NCI-H774 (cell line): ENCODE measurements around the gene GABRE.

ENCODE experiments used
- DNase-seq: peaks from one replicate; lab custom pipeline; 2025; lab: John Stamatoyannopoulos, UW

GABRE gene, protein sequence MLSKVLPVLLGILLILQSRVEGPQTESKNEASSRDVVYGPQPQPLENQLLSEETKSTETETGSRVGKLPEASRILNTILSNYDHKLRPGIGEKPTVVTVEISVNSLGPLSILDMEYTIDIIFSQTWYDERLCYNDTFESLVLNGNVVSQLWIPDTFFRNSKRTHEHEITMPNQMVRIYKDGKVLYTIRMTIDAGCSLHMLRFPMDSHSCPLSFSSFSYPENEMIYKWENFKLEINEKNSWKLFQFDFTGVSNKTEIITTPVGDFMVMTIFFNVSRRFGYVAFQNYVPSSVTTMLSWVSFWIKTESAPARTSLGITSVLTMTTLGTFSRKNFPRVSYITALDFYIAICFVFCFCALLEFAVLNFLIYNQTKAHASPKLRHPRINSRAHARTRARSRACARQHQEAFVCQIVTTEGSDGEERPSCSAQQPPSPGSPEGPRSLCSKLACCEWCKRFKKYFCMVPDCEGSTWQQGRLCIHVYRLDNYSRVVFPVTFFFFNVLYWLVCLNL

DNA sequence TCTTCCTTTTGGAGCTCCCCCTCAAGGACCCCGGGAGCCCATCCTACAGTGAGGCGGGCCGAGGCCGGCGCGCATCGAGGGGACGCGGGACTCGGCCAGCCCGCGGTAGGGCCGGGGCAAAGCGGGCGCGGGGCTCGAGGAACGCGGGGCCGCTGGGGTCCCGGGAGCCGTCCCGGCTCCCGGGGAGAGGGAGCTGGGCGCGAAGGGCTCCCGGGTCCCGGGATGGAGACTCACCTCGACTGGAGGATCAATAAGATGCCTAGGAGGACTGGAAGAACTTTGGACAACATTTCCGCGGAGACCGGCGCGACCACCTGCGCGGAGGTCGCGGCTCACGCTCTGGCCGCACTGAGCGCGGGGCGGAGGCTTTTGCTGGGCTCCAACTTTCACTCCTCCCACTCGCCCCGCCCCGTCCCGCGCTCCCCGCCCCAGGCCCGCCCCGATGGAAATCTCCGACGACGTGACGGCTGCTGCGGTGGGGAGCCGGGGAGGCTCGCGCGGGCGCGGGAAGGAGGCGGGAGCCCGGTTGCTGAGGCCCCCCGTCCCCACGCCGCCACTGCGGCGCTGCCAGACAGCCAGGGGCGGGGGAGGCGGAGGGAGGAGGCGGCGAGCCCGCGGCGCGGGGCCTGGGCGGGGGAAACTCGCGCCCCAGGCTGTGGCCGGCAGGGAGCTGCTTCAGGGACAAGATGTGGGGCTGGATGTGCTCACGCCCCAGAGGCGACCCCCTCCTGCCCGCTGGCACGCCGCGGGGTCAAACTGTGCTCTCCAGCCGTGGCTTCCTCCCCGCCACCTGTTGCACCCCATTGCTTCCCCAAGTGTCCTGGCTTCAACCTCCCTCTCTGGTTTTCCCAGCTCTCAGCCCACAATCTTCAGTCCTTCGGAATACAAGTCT lies at the start of gene GABRE:
Gene GABRE (minus strand): TSS at position 341 of the 892 bp plus-strand sequence. CDS start 51 bp downstream, at position 290.
- DNase-seq: peak; percentile 34

GRCh38 chrX:152020888-152021287 lies 46.4 kb upstream of the GABRE start:
- DNase-seq: no peak

GRCh38 chrX:151999813-152000212 lies 25.3 kb upstream of the GABRE start:
- no peak for DNase-seq

- DNase-seq: no peak
Observed at GRCh38 chrX:151997539-151997938, 23.1 kb upstream of the GABRE start.

- DNase-seq: no peak
Observed at GRCh38 chrX:151996347-151996746, 21.9 kb upstream of the GABRE start.

- DNase-seq: no peak
Observed at GRCh38 chrX:151994476-151994875, 20.0 kb upstream of the GABRE start.

DNA sequence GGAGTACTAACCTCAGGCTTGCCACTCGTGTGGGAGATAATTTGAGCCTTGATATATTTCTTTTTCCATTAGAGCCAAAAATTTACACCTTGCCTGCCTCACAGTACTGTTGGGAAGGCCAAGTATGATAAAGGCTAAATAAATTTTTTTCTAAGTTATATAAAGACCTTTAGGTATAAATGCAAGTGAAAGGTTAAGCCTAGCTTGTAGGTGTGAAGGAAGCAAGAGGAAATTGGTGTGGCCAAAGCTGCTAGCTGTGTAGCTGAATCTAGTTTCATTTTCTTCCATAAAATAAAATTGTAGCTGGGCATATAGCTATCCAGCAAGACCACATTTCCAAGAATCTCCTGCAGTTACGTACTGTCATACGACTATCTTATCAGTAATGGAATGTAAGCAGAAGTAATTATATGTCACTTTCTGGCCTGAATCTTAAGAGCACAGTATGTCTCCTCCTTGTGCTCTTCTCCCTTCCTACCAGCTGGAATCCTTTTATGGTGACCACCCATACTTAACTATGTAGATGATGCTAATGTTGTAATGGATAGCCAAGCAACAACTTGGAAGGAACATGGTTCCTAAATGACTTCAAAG lies 14.3 kb upstream of the GABRE start:
- no peak for DNase-seq

DNA sequence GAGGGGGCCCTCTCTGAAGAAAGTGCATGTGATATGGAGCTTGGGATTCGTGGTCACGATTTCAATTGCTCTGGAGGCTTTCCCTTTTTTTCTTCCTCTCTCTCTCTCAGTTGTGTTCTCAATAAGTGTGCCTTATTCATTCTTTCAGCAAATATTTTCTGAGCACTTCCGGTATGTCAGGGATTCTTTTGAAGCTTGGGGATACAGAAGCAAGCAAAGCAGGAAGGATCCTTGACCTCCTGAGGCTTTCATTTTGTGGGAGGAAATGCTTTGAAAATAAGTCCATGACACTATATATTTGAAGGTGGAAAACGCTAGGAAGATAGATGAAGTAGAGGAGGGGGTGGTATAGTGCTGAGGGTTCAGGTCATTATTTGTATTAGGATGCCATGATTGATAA lies 12.6 kb upstream of the GABRE start:
- DNase-seq: no peak

GRCh38 chrX:151985955-151986354 lies 11.5 kb upstream of the GABRE start:
- no peak for DNase-seq

DNA sequence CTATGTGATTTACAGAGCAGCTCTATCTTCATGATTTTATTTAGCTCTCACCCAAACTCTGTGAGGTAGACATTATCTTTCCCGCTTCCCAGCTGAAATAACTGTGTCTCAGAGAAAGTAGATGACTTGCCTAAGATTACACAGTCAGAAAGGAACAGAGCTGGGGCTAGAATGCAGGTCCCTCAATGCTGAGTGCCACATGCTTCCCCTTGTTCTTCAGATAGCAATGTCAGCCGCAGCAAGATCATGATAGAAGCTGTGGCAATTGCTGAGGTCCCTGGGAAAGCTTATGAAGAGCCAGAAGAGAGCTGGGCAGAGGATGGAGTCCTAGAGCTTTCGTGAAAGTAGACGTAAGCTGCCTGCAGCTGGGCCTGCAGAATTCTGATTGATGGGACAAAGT lies 11.1 kb upstream of the GABRE start:
- DNase-seq: no peak

GRCh38 chrX:151984902-151985301 lies 10.4 kb upstream of the GABRE start:
- no peak for DNase-seq

- DNase-seq: no peak
Observed at GRCh38 chrX:151984328-151984727, 9.9 kb upstream of the GABRE start.

- DNase-seq: no peak
Observed at GRCh38 chrX:151983186-151983585, 8.7 kb upstream of the GABRE start.

GRCh38 chrX:151982222-151982621 lies 7.7 kb upstream of the GABRE start:
- DNase-seq: no peak

- DNase-seq: no peak
Observed at GRCh38 chrX:151981129-151981528, 6.7 kb upstream of the GABRE start.

- DNase-seq: no peak
Observed at GRCh38 chrX:151977923-151978322, 3.4 kb upstream of the GABRE start.

DNA sequence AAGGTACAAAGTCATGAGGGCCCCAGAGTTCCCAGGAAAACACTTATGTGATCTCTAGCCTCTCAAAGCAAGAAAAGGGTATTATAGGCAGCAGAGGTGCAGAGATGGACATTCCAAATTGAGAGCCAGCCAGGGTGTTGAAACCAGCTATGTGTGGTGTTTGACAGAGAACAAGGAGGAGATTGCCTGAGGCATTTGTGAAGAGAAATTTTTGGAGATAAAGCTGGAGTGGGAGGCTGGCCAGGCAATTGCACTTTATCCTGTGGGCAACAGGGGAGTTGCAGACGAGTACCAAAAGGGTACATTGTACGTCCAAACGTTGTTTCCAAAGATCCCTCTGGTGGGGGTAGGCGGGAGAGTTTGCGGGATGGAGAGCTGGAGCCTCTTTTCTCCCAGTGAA lies 2.5 kb upstream of the GABRE start:
- no peak for DNase-seq

DNA sequence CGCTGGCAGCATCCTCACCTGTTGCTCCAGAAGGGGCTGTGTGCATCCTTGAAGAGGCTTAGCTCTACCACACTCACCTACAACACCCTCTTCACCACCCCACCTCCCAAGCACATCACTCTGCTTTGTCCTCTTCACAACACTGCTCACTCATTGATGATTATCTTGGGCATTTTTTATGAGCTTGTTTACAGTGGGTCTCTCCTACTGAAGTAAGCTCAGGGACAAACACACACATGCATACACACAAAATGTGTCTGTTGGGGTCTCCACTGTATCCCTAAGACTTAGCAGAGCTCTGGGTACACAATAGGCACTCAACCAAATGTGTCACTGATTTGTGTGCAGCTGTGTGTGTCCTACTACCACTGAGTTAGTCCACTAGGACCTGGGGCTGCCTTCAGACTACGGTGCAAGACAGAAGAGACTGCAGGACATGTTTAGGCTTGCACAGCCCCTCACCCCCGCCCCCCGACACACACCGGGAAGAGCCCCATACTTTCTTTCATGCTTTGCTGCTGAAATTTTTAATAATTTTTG lies 1.3 kb upstream of the GABRE start:
- DNase-seq: no peak

DNA sequence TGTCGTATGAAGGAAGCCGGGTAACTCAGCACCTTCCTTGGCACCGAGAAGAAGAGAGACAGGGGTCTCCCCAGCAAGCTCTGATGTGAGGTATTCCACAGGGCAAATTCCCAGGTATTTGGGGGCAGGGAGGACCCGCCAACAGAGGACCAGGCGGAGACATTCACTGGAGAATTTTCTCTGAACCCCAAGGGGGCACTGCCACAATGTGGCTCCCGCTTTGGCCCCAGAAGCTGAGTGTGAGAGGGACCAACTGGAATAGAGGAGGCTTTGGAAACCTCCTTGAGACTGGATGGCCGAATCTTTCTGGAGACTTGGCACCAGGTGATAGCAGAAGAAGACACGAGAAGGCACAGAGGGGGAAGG lies 735 bp upstream of the GABRE start:
- no peak for DNase-seq

- no peak for DNase-seq
Observed at GRCh38 chrX:151973851-151974335, 583 bp downstream of the GABRE start.

- DNase-seq: no peak
Observed at GRCh38 chrX:151973060-151973661, 1.3 kb downstream of the GABRE start.

DNA sequence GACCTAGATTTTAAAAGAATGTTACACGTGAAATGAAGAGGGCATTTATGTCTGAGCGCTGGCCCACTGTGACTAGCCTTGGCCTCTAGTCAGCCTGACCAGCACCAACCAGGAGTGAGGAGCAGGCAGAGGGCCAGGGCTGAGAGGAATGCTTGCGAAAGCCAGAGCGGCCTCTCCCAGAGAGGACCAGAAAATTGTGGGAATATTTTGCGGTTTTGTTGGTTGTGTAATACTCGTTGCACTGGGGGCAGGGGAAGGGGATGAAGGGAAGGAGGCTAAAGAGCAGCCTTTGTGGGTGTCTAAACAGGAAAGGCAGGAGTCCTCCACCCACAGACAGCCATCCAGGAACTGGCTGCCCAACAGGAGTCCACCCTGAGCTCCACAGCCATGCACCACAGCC lies 3.8 kb downstream of the GABRE start:
- no peak for DNase-seq
